Measurements from ENCODE around the gene SV2B.

- TF ChIP-seq POLR2AphosphoS5 (IDR thresholded peaks at IDR 0.05; ENCODE audit: low read depth, low read length): no peak
- TF ChIP-seq SIN3A (IDR thresholded peaks at IDR 0.05; ENCODE audit: borderline replicate concordance, insufficient read depth, low read length): no peak
Measured at GRCh38 chr15:91253605-91254004, 153.5 kb downstream of the SV2B start.

All from PFSK-1 (cell line).